Endothelial cell of hepatic sinusoid (primary cell): Measurements from ENCODE around the gene PLXNB2.
"Not testable (repeated sequence)": the region's sequence is repeated elsewhere in the genome, so short reads cannot be mapped to it uniquely, and the experiment has no call there.

Experiments used
- in situ Hi-C: cut with HindIII; loops from 2 replicates; pipeline ENCODE4 v1.10.0; 2017; ENCODE audit warnings: low sequenced_read_pairs

The PLXNB2 gene

GRCh38 chr22:50306753-50307749, at the start of gene PLXNB2:
PLXNB2 (minus strand) TSS chr22:50307646; CDS start chr22:50290584, 17,062 bp downstream.
- in situ Hi-C loops: no loop called here

- in situ Hi-C loops: loop anchor here (10.0 kb wide), 2 partner anchors 72 to 142 kb away; no protein-coding TSS in a partner anchor
These were observed 49.8 kb upstream of the PLXNB2 start for GRCh38 chr22:50357222-50357621.

GRCh38 chr22:50356186-50356585, 48.7 kb upstream of the PLXNB2 start:
- in situ Hi-C loops: loop anchor here (10.0 kb wide), 2 partner anchors 71 to 141 kb away; no protein-coding TSS in a partner anchor

GRCh38 chr22:50348058-50348457, 40.6 kb upstream of the PLXNB2 start:
- in situ Hi-C loops: no loop called here

GRCh38 chr22:50347157-50347556, 39.7 kb upstream of the PLXNB2 start:
- in situ Hi-C loops: no loop called here

GRCh38 chr22:50346470-50346869, 39.0 kb upstream of the PLXNB2 start:
- in situ Hi-C loops: no loop called here

- in situ Hi-C loops: no loop called here
These were observed 36.1 kb upstream of the PLXNB2 start for GRCh38 chr22:50343541-50343935.

- in situ Hi-C loops: no loop called here
These were observed 35.5 kb upstream of the PLXNB2 start, which contains the start of gene PPP6R2 for GRCh38 chr22:50342651-50343540. PPP6R2 (plus strand) TSS chr22:50343327; CDS start chr22:50393909, 50,582 bp downstream.

- in situ Hi-C loops: no loop called here
These were observed 34.7 kb upstream of the PLXNB2 start for GRCh38 chr22:50341977-50342650.

- in situ Hi-C loops: no loop called here
These were observed 32.8 kb upstream of the PLXNB2 start for GRCh38 chr22:50339945-50340879.

GRCh38 chr22:50338860-50339462, 31.5 kb upstream of the PLXNB2 start:
- in situ Hi-C loops: no loop called here

- in situ Hi-C loops: no loop called here
These were observed 30.7 kb upstream of the PLXNB2 start for GRCh38 chr22:50338042-50338573.

- in situ Hi-C loops: no loop called here
These were observed 30.0 kb upstream of the PLXNB2 start for GRCh38 chr22:50337262-50338041.

- in situ Hi-C loops: not testable (repeated sequence)
These were observed 27.0 kb upstream of the PLXNB2 start for GRCh38 chr22:50334433-50334832.

- in situ Hi-C loops: no loop called here
These were observed 21.8 kb upstream of the PLXNB2 start for GRCh38 chr22:50329236-50329635.

- in situ Hi-C loops: no loop called here
These were observed 20.2 kb upstream of the PLXNB2 start for GRCh38 chr22:50327711-50328019.

- in situ Hi-C loops: no loop called here
These were observed 19.7 kb upstream of the PLXNB2 start, which contains the start of gene DENND6B for GRCh38 chr22:50326956-50327710. DENND6B (minus strand) TSS chr22:50327012; CDS start chr22:50326988, 24 bp downstream.
